HepG2 (cell line): ENCODE data around the gene ZFP1.

Experiments
- ATF3 ChIP-seq: sonication (generic); formaldehyde crosslinking; IDR thresholded peaks from 2 replicates; pipeline ENCODE4 v1.4.0; 2020; ENCODE audit warnings: missing genetic modification reagents
- CREB3 ChIP-seq: sonication (generic); formaldehyde crosslinking; IDR thresholded peaks from 2 replicates; pipeline ENCODE4 v1.5.0; 2020; ENCODE audit warnings: missing genetic modification reagents
- CTCF ChIP-seq: sonication (generic); formaldehyde crosslinking; IDR thresholded peaks from 2 replicates; pipeline ENCODE4 v1.5.0; 2020; ENCODE audit warnings: mild to moderate bottlenecking, missing genetic modification reagents, moderate library complexity
- DNMT3B ChIP-seq: conservative IDR thresholded peaks from 2 replicates; pipeline ENCODE4 v1.6.1; 2016; ENCODE audit warnings: missing biosample characterization, control low read depth
- FOSL1 ChIP-seq: sonication (generic); formaldehyde crosslinking; IDR thresholded peaks from 2 replicates; pipeline ENCODE4 v1.9.0; 2021; ENCODE audit warnings: missing genetic modification reagents, borderline replicate concordance
- JARID2 ChIP-seq: sonication (generic); formaldehyde crosslinking; IDR thresholded peaks from 2 replicates; pipeline ENCODE4 v1.8.1; 2023; ENCODE audit warnings: missing genetic modification reagents, inconsistent platforms; ENCODE audit not compliant: insufficient replicate concordance
- MAX ChIP-seq: IDR thresholded peaks from 2 replicates; pipeline ENCODE4 v1.6.1; 2012; ENCODE audit warnings: inconsistent platforms
- NFE2L2 ChIP-seq: fragments of 150-350 bp; IDR thresholded peaks from 2 replicates; pipeline ENCODE4 v1.6.1; 2014; ENCODE audit warnings: low read length
- ZFP1 ChIP-seq: IDR thresholded peaks from 2 replicates; pipeline ENCODE4 v1.6.1; 2016
- ZNF101 ChIP-seq: sonication (generic); formaldehyde crosslinking; IDR thresholded peaks from 2 replicates; pipeline ENCODE4 v1.4.0; 2020; ENCODE audit warnings: mild to moderate bottlenecking, low read depth, missing genetic modification reagents, borderline replicate concordance

GRCh38 chr16:75195811-75196790 lies 47.8 kb downstream of the ZFP1 start:
- TF ChIP-seq ATF3 (CRISPR knock-in tag) (no peak), NFE2L2 (no peak), CTCF (no peak), FOSL1 (CRISPR knock-in tag) (no peak), DNMT3B (CRISPR knock-in tag) (no peak), CREB3 (no peak), ZFP1 (no peak), ZNF101 (CRISPR knock-in tag) (no peak), JARID2 (CRISPR knock-in tag) (no peak), MAX (no peak)
